NCI-H2081 treated with DMSO at 0.1 percent for 48 hours (cell line): ENCODE data around the gene SORD.
"Not testable (repeated sequence)": the region's sequence is repeated elsewhere in the genome, so short reads cannot be mapped to it uniquely, and the experiment has no call there.

ENCODE experiments used
- DNase-seq: peaks from one replicate; lab custom pipeline; 2025; lab: John Stamatoyannopoulos, UW

SORD gene

DNA sequence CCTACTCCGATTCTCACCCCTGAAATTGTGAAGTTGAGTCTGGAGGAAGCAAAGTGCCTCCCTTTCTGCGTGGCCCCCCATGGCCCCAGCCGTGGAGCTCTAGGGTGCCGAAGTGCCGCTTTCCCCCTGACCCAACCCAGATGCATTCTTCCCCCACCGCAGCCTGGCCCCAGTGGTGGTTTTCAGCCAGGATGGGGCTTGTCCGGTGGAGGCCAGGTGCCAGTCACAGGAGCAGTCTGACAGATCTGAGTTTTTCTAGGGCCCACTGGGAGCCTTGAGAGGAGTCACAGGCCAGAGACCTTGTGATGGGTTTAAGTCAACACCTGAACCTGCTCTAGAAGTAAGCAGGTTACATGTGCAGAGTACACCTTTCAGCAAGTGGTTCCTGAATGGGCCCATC lies 39.3 kb downstream of the SORD start:
- not testable (repeated sequence) for DNase-seq

DNA sequence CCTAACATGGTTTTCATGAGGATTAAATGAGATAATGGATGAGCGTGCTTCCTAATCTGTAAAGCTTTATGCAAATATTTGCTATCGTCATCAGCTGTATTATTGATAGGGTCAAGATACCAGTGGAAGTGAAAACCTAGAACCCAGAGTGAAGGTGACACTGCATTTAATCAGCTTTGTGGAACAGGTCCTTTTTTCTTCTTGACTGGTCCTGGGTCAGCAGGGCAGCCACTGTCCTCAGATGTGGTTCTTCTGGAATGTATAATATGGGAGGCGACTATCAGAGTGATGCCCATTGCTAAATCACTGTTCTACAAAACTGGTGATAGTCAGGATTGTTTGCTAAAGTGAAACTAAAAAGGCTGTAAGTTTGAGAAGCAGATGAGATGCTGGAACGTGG lies 41.4 kb downstream of the SORD start:
- no peak for DNase-seq

DNA sequence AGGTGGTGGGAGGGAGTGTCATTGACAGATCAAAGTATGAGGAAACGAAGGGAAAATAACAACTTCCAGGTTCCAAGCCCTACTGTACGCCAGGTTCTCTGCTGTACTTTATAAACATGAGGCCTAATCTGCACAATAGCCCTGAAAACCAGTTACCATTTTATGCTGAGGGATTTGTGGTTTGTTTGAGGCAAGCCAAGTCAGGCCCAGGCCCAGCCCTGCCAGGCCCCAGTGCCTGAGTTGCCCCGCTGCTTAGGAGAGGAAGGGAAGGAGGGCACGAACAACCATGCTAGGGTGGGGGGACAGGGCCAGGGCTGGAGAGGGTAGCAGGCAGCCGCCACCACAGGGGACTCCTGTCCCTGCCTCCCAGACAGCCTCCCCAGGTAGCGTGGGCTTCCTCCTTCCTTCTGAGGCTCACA lies 47.0 kb downstream of the SORD start:
- not testable (repeated sequence) for DNase-seq

DNA sequence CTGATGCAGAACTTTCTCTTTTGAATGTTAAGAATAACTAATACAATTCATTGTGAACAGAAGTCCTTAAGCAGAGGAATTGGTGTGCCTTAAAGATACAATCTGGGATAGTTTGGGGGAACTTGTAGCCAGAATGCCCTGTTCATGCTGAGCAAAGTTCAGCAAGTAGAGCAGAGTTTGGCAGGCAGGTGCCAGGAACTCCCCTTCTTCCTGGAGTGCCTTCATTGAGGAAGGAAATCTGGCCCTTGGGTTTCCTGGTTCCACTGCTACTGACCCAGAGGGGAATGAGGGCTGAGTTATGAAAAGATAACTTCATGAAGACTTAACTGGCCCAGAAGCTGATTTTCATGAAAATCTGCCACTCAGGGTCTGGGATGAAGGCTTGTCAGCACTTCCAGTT lies 50.6 kb downstream of the SORD start:
- DNase-seq: not testable (repeated sequence)

DNA sequence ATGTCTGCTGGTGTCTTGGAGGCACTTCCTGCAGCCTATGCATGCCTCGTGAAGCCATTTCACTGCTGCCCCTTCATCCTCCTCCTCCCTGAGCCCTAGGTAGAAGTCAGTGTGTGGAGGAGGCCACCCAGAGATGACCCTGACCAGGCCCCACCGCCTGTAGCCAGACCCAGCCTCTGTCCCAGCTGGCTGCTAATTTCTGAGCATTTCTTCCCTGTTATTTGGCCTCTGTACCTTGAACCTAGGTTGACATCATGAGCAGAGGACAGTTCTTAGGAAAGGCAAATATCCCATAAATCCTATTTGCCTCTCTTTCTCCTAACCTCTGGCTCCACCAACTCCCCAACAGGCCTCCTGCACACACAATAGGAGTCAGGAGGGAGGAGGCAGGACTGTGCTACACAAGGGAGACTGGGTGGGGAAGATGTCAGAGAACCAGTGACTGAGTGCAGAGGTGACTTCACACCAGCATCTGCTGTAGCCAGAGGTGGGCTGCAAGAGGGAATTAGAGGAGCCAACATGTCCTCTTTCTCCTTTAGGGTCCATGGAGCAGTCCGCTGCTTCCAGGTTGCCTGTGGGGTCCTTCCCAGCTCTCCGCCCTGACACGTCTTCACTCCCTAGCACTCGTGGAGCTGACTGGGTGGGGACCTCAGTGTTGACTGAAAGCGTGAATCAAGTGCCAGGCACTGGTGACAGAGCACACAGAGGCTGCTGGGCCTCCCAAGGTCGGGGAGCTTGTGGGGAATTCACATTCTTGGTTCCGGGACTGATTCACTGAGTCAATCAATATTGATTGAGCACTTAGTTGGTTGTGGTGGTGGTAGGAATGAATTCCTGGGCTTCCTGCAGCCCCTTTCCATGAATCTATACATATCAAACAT lies 52.7 kb downstream of the SORD start:
- DNase-seq: not testable (repeated sequence)

DNA sequence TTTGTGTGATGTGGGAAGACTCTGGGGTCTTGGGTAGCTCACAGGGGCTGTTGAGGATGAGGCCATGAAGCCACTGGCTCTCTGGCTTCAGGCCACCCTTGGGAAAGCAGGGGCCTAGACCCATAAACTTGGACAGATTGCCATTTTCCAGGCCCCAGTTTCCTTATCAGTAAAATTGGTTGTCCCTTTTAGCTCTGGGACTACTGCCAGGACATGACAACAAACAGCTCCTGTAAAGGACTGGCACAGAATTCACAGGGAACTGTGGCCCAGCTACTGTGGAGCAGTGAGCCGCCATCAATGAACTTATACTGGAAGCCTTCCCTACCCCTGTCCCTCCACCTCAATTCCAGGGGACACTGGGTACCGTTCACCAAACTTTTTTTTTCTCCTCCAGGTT lies 54.4 kb downstream of the SORD start:
- not testable (repeated sequence) for DNase-seq

DNA sequence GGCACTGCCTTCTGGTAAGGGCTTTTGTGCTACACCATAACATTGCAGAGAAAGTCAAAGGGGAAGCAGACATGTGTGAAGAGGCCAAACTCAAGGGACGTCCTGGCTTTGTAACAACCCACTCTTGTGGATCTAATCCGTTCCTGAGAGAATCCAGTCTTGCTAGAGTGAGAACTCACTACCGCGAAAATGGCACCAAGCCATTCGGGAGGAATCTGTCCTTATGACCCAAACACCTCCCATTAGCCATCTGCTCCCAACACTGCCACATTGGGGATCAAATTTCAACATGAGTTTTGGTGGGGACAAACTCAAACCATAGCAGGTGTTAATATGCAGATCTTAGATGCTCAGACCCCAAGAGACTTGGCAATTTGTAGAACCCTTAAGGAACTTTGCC lies 56.2 kb downstream of the SORD start:
- DNase-seq: not testable (repeated sequence)

GRCh38 chr15:45079628-45080246 lies 56.7 kb downstream of the SORD start:
- not testable (repeated sequence) for DNase-seq

DNA sequence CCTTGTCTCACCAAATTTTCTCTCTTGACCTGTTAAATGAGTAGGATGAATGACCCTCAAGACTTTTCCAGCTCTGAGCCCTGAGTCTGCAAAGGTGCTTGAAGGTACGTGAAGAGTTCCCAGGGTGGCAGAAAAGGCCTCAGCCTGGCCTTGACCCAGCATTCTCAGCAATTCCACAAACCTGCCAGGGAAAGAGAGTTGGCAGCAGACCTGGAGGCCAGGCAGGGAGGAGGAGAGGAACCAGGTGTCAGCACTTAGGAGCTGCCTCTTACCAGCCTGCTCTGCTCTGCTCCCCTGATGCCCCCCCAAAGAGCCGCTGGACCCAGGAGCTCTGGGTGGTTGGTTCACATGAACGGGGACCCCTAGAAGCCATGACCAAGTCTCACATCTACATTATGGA lies 57.6 kb downstream of the SORD start:
- not testable (repeated sequence) for DNase-seq

- DNase-seq: not testable (repeated sequence)
These were observed 59.4 kb downstream of the SORD start for GRCh38 chr15:45082412-45082811.

DNA sequence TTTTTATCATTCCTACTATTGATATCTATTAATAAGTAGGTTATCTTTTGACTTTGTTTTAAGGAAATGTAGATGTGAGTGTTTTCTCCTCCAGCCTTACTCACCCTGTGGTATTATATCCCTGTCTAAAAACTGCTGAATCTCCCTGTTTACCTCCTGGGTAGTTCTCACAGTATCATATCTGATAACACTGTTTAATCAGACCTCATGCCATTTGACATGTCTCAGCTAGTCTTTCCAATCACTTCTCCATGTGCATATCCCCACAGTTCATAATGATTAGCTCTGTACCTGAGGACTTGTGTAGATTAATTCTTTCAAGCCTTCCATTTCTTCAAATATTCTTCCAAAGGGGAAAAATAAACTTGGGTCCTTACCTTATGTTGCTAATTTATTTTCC lies 60.2 kb downstream of the SORD start:
- no peak for DNase-seq

GRCh38 chr15:45084163-45084562 lies 61.2 kb downstream of the SORD start:
- DNase-seq: no peak

GRCh38 chr15:45087513-45087912 lies 64.5 kb downstream of the SORD start:
- no peak for DNase-seq

DNA sequence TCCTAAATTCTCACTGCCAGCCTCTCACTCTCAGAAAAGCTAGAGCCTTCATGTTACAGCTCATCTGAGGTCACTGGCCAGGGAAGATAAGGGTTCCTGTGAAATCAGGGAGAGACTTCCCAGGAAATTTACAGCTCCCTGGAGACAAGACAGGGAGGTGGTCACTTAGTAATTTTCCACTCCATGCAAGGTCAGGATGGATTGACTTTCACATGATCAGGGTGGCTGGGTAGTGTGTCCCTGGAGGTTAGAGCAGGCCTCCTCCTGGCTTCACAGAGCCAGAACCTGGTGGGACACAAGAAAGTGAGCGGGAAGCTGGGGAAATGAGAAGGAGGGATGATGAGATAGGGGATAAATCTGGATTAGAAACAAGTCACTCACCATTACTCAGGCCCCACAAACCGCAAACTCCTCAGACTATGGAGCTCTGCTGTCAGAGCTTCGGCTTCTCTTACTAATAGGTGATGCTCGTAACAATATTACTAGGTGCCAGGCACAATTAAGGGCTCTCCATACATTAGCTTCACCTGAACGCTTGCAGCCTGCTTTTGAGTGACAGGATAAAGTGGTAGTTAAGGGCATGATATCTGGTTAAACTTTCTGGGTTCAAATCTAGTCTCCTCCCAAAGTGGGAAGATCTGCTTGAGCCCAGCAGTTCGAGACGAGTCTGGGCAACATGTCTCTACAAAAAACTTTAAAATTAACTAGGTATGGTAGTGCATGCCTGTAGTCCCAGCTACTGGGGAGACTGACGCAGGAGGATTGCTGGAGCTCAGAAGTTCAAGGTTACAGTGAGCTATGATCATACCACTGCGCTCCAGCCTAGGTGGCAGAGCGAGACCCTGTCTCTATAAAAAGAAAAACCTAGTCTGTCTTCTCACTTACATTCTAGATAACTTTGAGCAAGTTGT lies 66.1 kb downstream of the SORD start:
- DNase-seq: no peak

DNA sequence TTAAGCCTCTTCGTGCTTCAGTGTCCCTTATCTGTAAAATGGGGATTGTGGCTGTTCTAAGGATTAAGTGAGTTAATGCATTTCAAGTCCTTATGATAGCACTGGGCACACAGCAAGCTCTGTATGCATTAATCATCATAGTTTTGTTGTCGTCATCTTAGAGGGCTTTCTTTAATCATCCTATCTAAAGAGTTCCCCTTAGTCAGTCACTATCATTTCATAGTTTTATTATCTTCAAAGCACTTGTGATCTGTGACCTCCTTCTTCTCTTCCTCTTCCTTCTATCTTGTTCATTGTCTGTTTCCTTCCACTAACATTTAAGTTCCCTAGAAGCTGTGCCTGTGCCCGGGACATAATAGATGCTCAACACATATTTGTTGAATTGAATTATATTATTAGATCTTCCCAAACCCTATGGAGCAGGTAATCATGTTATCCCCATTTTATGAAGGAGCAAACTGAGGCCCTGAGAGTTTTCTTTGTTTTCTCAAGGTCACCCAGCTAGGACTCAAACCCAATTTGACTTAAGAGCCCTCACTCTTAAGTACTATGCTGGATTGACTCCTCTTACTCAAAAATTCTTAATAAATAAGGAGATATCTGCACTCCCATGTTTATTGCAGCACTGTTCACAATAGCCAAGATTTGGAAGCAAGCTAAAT lies 66.8 kb downstream of the SORD start:
- no peak for DNase-seq

DNA sequence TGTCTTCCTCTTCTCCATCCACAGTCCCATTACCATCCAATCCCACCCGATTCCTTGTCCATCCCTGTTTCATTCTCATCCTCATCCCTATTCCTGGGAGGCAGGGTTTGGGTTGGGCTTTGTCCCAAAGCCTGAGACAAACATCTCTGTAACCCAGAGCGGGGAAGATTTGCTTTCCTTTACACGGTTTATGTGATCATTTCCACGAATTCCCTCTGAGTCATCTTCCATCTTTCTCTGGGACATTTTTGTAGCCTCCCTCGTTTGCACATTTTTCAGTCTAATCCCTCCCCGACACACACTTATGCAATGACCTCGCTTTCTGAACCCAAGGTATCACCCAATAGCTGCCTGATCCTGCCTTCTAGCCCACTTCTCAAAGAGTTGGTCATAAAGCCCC lies 68.2 kb downstream of the SORD start:
- DNase-seq: no peak

DNA sequence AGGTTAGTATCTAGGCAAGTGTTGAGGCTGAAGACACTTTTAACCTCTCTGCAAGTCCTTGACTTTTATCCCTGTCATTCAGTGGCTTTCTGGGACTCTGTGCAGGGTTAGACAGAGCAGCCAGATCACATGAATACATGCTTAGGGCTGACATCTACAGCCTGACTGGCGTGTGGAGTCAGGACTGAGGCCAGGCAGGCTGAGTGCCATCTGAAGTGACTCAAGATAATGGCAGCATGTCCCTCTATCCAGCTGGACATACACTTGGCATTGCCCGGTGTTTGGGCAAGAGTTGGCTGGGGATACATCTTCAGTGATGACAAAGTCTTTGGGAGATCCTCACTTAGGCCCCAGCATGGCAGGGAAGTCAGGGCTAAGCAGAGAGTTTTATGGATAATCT lies 68.6 kb downstream of the SORD start:
- no peak for DNase-seq

- no peak for DNase-seq
These were observed 70.0 kb downstream of the SORD start for GRCh38 chr15:45093013-45093412.

GRCh38 chr15:45093622-45094357 lies 70.8 kb downstream of the SORD start:
- no peak for DNase-seq

- DNase-seq: no peak
These were observed 71.3 kb downstream of the SORD start for GRCh38 chr15:45094358-45094730.

DNA sequence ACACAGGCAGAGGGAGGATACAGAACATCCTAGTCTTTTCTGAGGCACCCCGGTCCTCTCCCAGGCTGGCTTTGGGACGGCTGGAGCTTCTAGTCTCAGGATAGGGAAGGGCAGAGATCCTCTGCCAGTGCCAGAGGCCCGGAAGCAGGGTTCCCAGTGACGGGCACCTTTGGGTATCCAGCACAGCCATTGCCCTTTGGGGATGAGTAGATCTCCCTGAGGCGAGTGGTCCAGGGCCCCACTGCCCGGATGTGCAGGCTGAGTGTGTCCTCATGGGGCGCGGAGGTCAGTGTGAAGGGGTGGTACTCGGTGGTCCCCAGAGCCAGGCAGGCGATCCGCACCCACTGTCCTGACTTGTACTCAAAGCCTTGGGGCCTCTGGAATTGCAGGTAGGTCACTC lies 72.7 kb downstream of the SORD start:
- DNase-seq: no peak
